Measurements from ENCODE around the gene FCER2.
A peak's percentile ranks its signal among the peaks of the same experiment; 100 is the strongest.

GRCh38 chr19:7678971-7679751, 22.8 kb downstream of the FCER2 start:
- TF ChIP-seq CTCF (IDR thresholded peaks at IDR 0.05; ENCODE audit: borderline replicate concordance, extremely low read depth, low read length, poor library complexity, severe bottlenecking) (peak; percentile 62), EZH2 (IDR thresholded peaks at IDR 0.05; ENCODE audit: borderline replicate concordance, low read depth, low read length, severe bottlenecking) (no peak)
